ENCODE data around the gene CYBA. TPM values are rescaled to one million over a fixed set of nuclear protein-coding genes. Genes with fewer than 3 reads are reported as not detected.
A peak's percentile ranks its signal among the peaks of the same experiment; 100 is the strongest.

CYBA gene
- polyA plus RNA-seq, result 4.4 to 22.7 TPM (median 7.7 TPM) in 3 replicates
- 0.57 TPM for polyA plus RNA-seq (2011; ENCODE audit: low read depth)
- 4.6 and 19.9 TPM in 2 replicates for polyA plus RNA-seq (2011; cell fraction: cytosol; rRNA removed)
- 14.9 and 28.4 TPM in 2 replicates for polyA plus RNA-seq (2011; cell fraction: nucleus; rRNA removed)
- polyA plus RNA-seq (2012; ENCODE audit: low replicate concordance), result 3.4 and 14.6 TPM in 2 replicates
- 3.8 to 15.7 TPM (median 7.3 TPM) in 3 replicates for polyA minus RNA-seq
- polyA minus RNA-seq (2011; cell fraction: cytosol; rRNA and poly(A)+ RNA removed), result 40.9 TPM
- polyA minus RNA-seq (2011; cell fraction: nucleus; rRNA and poly(A)+ RNA removed), result 13.5 and 14.9 TPM in 2 replicates

DNA sequence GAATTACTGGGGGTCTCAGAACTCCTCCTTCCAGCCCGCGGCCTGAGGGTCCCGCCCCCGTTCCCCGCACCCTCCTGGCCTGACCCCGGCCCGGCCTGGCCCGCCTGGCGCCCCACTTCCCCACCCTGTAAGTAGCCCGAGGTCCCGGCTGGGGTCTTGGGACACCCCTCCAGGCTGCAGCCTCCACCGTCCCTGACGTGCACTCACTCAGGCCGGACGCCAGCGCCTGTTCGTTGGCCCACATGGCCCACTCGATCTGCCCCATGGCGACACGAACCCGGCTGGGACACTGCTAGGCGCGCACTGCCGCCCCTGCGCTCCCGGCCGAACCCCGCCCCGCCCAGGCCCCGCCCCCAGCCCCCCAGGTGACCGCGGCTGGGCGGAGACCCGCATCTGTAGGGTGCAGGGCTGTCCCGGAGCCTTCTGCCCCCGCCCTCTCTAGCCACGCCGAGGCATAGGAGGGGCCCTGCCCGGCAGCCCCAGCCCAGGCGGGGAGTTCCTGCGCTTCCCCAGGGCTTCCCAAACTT, at the start of gene CYBA:
Gene CYBA, minus strand, starts transcription at position 305 of the 527 bp plus-strand sequence. Its CDS starts 40 bp downstream, at position 265.
- Histone ChIP-seq H3K79me2 (ENCODE audit: control insufficient read depth, insufficient read depth, low read length) (no peaks in the 10 kb centered on the region), H3K9me3 (ENCODE audit: control insufficient read depth, low read depth, low read length) (no peaks in the 10 kb centered on the region), H3K4me2 (ENCODE audit: control insufficient read depth, extremely low read depth, insufficient read depth, low read depth, low read length) (peak within 1 kb of the TSS; percentile 22), H3K36me3 (ENCODE audit: control insufficient read depth in 2 of 2, extremely low read depth in 1 of 2, insufficient read depth in 2 of 2, low read length in 2 of 2) (peaks cover 27 to 28% of the 10 kb centered on the region in 2 experiments), H3K4me3 (ENCODE audit: control insufficient read depth in 2 of 3, extremely low read depth in 1 of 3, insufficient read depth in 2 of 3, low read depth in 1 of 3, low read length in 3 of 3) (peak within 1 kb of the TSS in 1 of 3 experiments; percentile 22), H3K27me3 (ENCODE audit: control insufficient read depth, extremely low read depth, insufficient read depth, low read length) (no peaks in the 10 kb centered on the region), H3K9ac (ENCODE audit: control insufficient read depth, extremely low read depth, insufficient read depth, low read length) (no peak within 1 kb of the TSS), H3K4me1 (ENCODE audit: control insufficient read depth, extremely low read depth, insufficient read depth, low read length) (no peaks in the 10 kb centered on the region), H2AFZ (ENCODE audit: control insufficient read depth, low read length) (no peak within 1 kb of the TSS), H3K27ac (ENCODE audit: control insufficient read depth, insufficient read depth, low read length) (no peak within 1 kb of the TSS), H3K9me1 (ENCODE audit: control insufficient read depth, extremely low read depth, insufficient read depth, low read length) (no peaks in the 10 kb centered on the region), H4K20me1 (ENCODE audit: control insufficient read depth, extremely low read depth, insufficient read depth, low read length) (peaks cover 6% of the 10 kb centered on the region)
- FAIRE-seq (no peak), DNase-seq (ENCODE audit: low read depth, low spot score) (no peak)
- dilution Hi-C loops (cut with MboI; ENCODE audit: extremely low pct_ligation_motif_present, low sequenced_read_pairs), result loop anchor here (25.0 kb wide), 1 partner anchor 111 kb away; no protein-coding TSS in a partner anchor
- TF ChIP-seq, protein P1, sequence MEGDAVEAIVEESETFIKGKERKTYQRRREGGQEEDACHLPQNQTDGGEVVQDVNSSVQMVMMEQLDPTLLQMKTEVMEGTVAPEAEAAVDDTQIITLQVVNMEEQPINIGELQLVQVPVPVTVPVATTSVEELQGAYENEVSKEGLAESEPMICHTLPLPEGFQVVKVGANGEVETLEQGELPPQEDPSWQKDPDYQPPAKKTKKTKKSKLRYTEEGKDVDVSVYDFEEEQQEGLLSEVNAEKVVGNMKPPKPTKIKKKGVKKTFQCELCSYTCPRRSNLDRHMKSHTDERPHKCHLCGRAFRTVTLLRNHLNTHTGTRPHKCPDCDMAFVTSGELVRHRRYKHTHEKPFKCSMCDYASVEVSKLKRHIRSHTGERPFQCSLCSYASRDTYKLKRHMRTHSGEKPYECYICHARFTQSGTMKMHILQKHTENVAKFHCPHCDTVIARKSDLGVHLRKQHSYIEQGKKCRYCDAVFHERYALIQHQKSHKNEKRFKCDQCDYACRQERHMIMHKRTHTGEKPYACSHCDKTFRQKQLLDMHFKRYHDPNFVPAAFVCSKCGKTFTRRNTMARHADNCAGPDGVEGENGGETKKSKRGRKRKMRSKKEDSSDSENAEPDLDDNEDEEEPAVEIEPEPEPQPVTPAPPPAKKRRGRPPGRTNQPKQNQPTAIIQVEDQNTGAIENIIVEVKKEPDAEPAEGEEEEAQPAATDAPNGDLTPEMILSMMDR (optimal IDR thresholded peaks at IDR 0.05 in 1 of 3, IDR thresholded peaks at IDR 0.05 in 1 of 3, conservative IDR thresholded peaks at IDR 0.05 in 1 of 3; ENCODE audit: extremely low read depth in 1 of 3, insufficient read depth in 2 of 3, low read length in 3 of 3), result no peak
- no peak for TF ChIP-seq EZH2 (IDR thresholded peaks at IDR 0.05; ENCODE audit: low read length)

DNA sequence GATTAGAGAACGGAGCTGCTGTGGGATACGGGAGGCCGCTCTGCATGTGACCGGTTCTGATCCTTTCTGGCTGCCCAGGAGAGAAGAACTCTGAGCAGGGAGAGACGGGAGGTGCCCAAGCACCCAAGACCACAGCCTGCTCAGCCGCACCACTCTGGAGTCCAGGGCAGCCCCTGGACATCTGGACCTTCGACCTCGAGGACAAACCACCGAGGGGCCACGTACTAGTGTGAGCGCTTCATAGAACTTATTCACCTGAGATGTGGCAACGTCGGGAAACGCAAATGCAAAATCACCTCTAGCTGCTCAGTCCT, 49.4 kb upstream of the CYBA start:
- Histone ChIP-seq H3K4me1 (ENCODE audit: control insufficient read depth, extremely low read depth, insufficient read depth, low read length) (peaks cover 3% of the 10 kb centered on the region), H3K9ac (ENCODE audit: control insufficient read depth, extremely low read depth, insufficient read depth, low read length) (no peak overlapping the region), H3K36me3 (ENCODE audit: control insufficient read depth in 2 of 2, extremely low read depth in 1 of 2, insufficient read depth in 2 of 2, low read length in 2 of 2) (peaks cover 2 to 4% of the 10 kb centered on the region in 2 experiments), H3K27ac (ENCODE audit: control insufficient read depth, insufficient read depth, low read length) (no peak overlapping the region), H4K20me1 (ENCODE audit: control insufficient read depth, extremely low read depth, insufficient read depth, low read length) (no peaks in the 10 kb centered on the region), H3K4me3 (ENCODE audit: control insufficient read depth in 2 of 3, extremely low read depth in 1 of 3, insufficient read depth in 2 of 3, low read depth in 1 of 3, low read length in 3 of 3) (no peak overlapping the region), H3K27me3 (ENCODE audit: control insufficient read depth, extremely low read depth, insufficient read depth, low read length) (no peaks in the 10 kb centered on the region), H2AFZ (ENCODE audit: control insufficient read depth, low read length) (no peak overlapping the region), H3K9me1 (ENCODE audit: control insufficient read depth, extremely low read depth, insufficient read depth, low read length) (no peaks in the 10 kb centered on the region), H3K4me2 (ENCODE audit: control insufficient read depth, extremely low read depth, insufficient read depth, low read depth, low read length) (no peak overlapping the region), H3K9me3 (ENCODE audit: control insufficient read depth, low read depth, low read length) (no peaks in the 10 kb centered on the region), H3K79me2 (ENCODE audit: control insufficient read depth, insufficient read depth, low read length) (no peaks in the 10 kb centered on the region)
- FAIRE-seq, result no peak
- DNase-seq (ENCODE audit: low read depth, low spot score), result no peak
- no peak for TF ChIP-seq EZH2 (IDR thresholded peaks at IDR 0.05; ENCODE audit: low read length)
- TF ChIP-seq, protein P1 (optimal IDR thresholded peaks at IDR 0.05 in 1 of 3, IDR thresholded peaks at IDR 0.05 in 1 of 3, conservative IDR thresholded peaks at IDR 0.05 in 1 of 3; ENCODE audit: extremely low read depth in 1 of 3, insufficient read depth in 2 of 3, low read length in 3 of 3), result no peak
- dilution Hi-C loops (cut with MboI; ENCODE audit: extremely low pct_ligation_motif_present, low sequenced_read_pairs), result no loop called here
